ENCODE measurements around the gene FLT3. TPM values are rescaled to one million over a fixed set of nuclear protein-coding genes. Genes with fewer than 3 reads are reported as not detected.

Gene FLT3
- polyA plus RNA-seq, 1 of the 3 experiments (the other 2 are of a cell fraction), result not detected

DNA sequence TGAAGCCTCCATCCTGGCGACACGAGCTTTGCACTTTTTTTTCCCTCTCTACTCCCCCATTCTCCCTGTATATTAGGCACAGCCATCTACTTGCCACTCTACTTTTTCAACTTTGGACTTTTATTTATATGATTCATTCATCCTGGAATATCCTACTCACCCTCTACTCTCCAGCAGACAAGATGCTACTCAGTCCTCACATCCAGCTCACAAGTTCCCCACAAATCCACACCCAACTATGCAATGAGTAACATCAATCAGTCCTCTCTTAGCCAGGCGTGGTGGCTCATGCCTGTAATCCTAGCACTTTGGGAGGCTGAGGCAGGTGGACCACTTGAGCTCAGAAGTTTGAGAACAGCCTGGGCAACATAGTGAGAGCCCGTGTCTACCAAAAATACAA is 88.0 kb downstream of the FLT3 start:
- no peak overlapping the region for H2AFZ ChIP-seq (ENCODE audit: low read depth)
- peaks cover 42% of the 10 kb centered on the region; the same call in 1 of the 2 replicates for H3K27me3 ChIP-seq (ENCODE audit: insufficient read depth)
- no peaks in the 10 kb centered on the region for H4K20me1 ChIP-seq (ENCODE audit: insufficient read depth)
- H3F3A ChIP-seq (replicated peaks; ENCODE audit: insufficient read depth), result no peaks in the 10 kb centered on the region
- 6% methylated on average over 4 of the region's 4 CpGs for WGBS (ENCODE audit: low lambda C conversion rate)
- no peaks in the 10 kb centered on the region for H3K79me2 ChIP-seq (ENCODE audit: insufficient read depth)
- H3K4me2 ChIP-seq, result no peak overlapping the region
- ChIA-PET POLR2A (no interaction called here), CTCF (interaction anchor here (1.0 kb wide), 1 partner anchor 28 kb away, joined by 4 read pairs; no protein-coding TSS in a partner anchor)
- H3K4me1 ChIP-seq (ENCODE audit: control insufficient read depth in 1 of 2, insufficient read depth in 2 of 2, low read depth in 1 of 2, low read length in 1 of 2), result no peaks in the 10 kb centered on the region
- no peak overlapping the region for H3K9ac ChIP-seq
- no peaks in the 10 kb centered on the region for H3K9me2 ChIP-seq
- H3K4me3 ChIP-seq (ENCODE audit: low read depth in 2 of 2, low read length in 1 of 2), result no peak overlapping the region
- no peak for DNase-seq
- H3K27ac ChIP-seq (ENCODE audit: low read depth in 2 of 2, low read length in 1 of 2), result no peak overlapping the region
- no peaks in the 10 kb centered on the region for H3K36me3 ChIP-seq (replicated peaks in 1 of 2; ENCODE audit: control insufficient read depth in 1 of 2, insufficient read depth in 2 of 2, low read length in 1 of 2)
- no peaks in the 10 kb centered on the region for H3K9me3 ChIP-seq
- TF ChIP-seq SMC3 (IDR thresholded peaks at IDR 0.05; ENCODE audit: low read depth, low read length) (no peak), FOSL2 (IDR thresholded peaks at IDR 0.05; ENCODE audit: borderline replicate concordance, low read depth) (no peak), SIN3A (IDR thresholded peaks at IDR 0.05; ENCODE audit: borderline replicate concordance, low read depth, low read length) (no peak), EP300 (IDR thresholded peaks at IDR 0.05; ENCODE audit: borderline replicate concordance in 1 of 2, low read depth in 1 of 2, low read length in 1 of 2) (no peak), NRF1 (IDR thresholded peaks at IDR 0.05; ENCODE audit: low read depth, low read length) (no peak)
- TF ChIP-seq, protein P1, sequence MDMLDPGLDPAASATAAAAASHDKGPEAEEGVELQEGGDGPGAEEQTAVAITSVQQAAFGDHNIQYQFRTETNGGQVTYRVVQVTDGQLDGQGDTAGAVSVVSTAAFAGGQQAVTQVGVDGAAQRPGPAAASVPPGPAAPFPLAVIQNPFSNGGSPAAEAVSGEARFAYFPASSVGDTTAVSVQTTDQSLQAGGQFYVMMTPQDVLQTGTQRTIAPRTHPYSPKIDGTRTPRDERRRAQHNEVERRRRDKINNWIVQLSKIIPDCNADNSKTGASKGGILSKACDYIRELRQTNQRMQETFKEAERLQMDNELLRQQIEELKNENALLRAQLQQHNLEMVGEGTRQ (IDR thresholded peaks at IDR 0.05; ENCODE audit: borderline replicate concordance, low read depth, low read length), result no peak

DNA sequence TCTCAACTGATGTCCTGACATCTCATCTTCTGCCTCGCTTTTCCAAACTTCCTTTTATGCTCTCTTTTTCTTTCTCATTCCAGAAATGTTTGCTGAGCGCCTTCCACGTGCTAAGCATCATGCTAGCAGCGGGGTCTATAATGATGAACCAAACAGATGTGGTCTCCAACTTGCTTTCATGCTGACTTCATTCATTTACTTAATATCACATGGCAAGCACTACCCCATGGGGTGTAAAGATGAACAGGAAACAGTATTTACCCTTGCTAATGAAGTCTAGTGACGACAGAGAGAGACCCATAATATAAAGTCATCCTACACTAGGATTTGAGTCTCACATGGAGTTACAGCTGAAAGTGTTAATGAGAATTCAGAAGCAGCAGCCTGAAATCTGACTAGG is 90.3 kb downstream of the FLT3 start:
- no peaks in the 10 kb centered on the region for H3K9me2 ChIP-seq
- H3K9ac ChIP-seq, result no peak overlapping the region
- H2AFZ ChIP-seq (ENCODE audit: low read depth), result no peak overlapping the region
- no peaks in the 10 kb centered on the region for H3K36me3 ChIP-seq (replicated peaks in 1 of 2; ENCODE audit: control insufficient read depth in 1 of 2, insufficient read depth in 2 of 2, low read length in 1 of 2)
- H3K9me3 ChIP-seq, result no peaks in the 10 kb centered on the region
- H3K4me1 ChIP-seq (ENCODE audit: control insufficient read depth in 1 of 2, insufficient read depth in 2 of 2, low read depth in 1 of 2, low read length in 1 of 2), result no peaks in the 10 kb centered on the region
- H3K79me2 ChIP-seq (ENCODE audit: insufficient read depth), result no peaks in the 10 kb centered on the region
- H3K4me2 ChIP-seq, result no peak overlapping the region
- DNase-seq, result no peak
- no peak overlapping the region for H3K27ac ChIP-seq (ENCODE audit: low read depth in 2 of 2, low read length in 1 of 2)
- 3% methylated on average over 5 of the region's 5 CpGs for WGBS (ENCODE audit: low lambda C conversion rate)
- POLR2A ChIA-PET, result no interaction called here
- H3K4me3 ChIP-seq (ENCODE audit: low read depth in 2 of 2, low read length in 1 of 2), result no peak overlapping the region
- CTCF ChIA-PET, result no interaction called here
- TF ChIP-seq NRF1 (IDR thresholded peaks at IDR 0.05; ENCODE audit: low read depth, low read length) (no peak), TEAD4 (IDR thresholded peaks at IDR 0.05; ENCODE audit: borderline replicate concordance, insufficient read depth) (no peak), MEF2A (IDR thresholded peaks at IDR 0.05; ENCODE audit: borderline replicate concordance, low read depth) (no peak), TAF1 (IDR thresholded peaks at IDR 0.05; ENCODE audit: borderline replicate concordance, low read depth, low read length) (no peak), RFX5 (IDR thresholded peaks at IDR 0.05; ENCODE audit: low read length) (no peak), TCF12 (IDR thresholded peaks at IDR 0.05) (no peak), MXI1 (IDR thresholded peaks at IDR 0.05; ENCODE audit: low read depth, low read length) (no peak), RAD21 (IDR thresholded peaks at IDR 0.05; ENCODE audit: low read length) (no peak), POLR2AphosphoS5 (IDR thresholded peaks at IDR 0.05; ENCODE audit: low read depth, low read length) (no peak), FOXM1 (IDR thresholded peaks at IDR 0.05; ENCODE audit: low read depth) (no peak), EZH2phosphoT487 (IDR thresholded peaks at IDR 0.05; ENCODE audit: borderline replicate concordance, low read depth) (no peak), GABPA (IDR thresholded peaks at IDR 0.05; ENCODE audit: low read depth) (no peak)
- TF ChIP-seq, protein P2, sequence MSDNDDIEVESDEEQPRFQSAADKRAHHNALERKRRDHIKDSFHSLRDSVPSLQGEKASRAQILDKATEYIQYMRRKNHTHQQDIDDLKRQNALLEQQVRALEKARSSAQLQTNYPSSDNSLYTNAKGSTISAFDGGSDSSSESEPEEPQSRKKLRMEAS (IDR thresholded peaks at IDR 0.05; ENCODE audit: low read depth), result no peak
- TF ChIP-seq, protein P3, sequence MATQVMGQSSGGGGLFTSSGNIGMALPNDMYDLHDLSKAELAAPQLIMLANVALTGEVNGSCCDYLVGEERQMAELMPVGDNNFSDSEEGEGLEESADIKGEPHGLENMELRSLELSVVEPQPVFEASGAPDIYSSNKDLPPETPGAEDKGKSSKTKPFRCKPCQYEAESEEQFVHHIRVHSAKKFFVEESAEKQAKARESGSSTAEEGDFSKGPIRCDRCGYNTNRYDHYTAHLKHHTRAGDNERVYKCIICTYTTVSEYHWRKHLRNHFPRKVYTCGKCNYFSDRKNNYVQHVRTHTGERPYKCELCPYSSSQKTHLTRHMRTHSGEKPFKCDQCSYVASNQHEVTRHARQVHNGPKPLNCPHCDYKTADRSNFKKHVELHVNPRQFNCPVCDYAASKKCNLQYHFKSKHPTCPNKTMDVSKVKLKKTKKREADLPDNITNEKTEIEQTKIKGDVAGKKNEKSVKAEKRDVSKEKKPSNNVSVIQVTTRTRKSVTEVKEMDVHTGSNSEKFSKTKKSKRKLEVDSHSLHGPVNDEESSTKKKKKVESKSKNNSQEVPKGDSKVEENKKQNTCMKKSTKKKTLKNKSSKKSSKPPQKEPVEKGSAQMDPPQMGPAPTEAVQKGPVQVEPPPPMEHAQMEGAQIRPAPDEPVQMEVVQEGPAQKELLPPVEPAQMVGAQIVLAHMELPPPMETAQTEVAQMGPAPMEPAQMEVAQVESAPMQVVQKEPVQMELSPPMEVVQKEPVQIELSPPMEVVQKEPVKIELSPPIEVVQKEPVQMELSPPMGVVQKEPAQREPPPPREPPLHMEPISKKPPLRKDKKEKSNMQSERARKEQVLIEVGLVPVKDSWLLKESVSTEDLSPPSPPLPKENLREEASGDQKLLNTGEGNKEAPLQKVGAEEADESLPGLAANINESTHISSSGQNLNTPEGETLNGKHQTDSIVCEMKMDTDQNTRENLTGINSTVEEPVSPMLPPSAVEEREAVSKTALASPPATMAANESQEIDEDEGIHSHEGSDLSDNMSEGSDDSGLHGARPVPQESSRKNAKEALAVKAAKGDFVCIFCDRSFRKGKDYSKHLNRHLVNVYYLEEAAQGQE (IDR thresholded peaks at IDR 0.05; ENCODE audit: low read depth, low read length), result no peak
- TF ChIP-seq, protein P4, sequence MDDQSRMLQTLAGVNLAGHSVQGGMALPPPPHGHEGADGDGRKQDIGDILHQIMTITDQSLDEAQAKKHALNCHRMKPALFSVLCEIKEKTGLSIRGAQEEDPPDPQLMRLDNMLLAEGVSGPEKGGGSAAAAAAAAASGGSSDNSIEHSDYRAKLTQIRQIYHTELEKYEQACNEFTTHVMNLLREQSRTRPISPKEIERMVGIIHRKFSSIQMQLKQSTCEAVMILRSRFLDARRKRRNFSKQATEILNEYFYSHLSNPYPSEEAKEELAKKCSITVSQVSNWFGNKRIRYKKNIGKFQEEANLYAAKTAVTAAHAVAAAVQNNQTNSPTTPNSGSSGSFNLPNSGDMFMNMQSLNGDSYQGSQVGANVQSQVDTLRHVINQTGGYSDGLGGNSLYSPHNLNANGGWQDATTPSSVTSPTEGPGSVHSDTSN (IDR thresholded peaks at IDR 0.05), result no peak
- no peaks in the 10 kb centered on the region for H3F3A ChIP-seq (replicated peaks; ENCODE audit: insufficient read depth)
- H3K27me3 ChIP-seq (ENCODE audit: insufficient read depth), result peaks cover 41% of the 10 kb centered on the region; the same call in 1 of the 2 replicates
- H4K20me1 ChIP-seq (ENCODE audit: insufficient read depth), result no peaks in the 10 kb centered on the region
